ENCODE results near the gene LRP6. TPM values are rescaled to one million over a fixed set of nuclear protein-coding genes. Genes with fewer than 3 reads are reported as not detected.
A peak's percentile ranks its signal among the peaks of the same experiment; 100 is the strongest.
"Not testable (repeated sequence)": the region's sequence is repeated elsewhere in the genome, so short reads cannot be mapped to it uniquely, and the experiment has no call there.

The LRP6 gene
- total RNA-seq, 2 donors from 2014 or later = 1.8 to 2.0 TPM

- Mint-ChIP-seq H3K27ac (no peak overlapping the region), H3K4me3 (no peak overlapping the region), H3K36me3 (ENCODE audit: low read depth) (peaks cover 2% of the 10 kb centered on the region), H3K27me3 (peaks cover 12% of the 10 kb centered on the region), H3K4me1 (peaks cover 2% of the 10 kb centered on the region)
- no peak for DNase-seq
- H3K9me3 ChIP-seq (ENCODE audit: control insufficient read depth, low read length, poor library complexity, severe bottlenecking) = no peaks in the 10 kb centered on the region
- ATAC-seq = no peak
Observed at GRCh38 chr12:12180136-12180535, 86.7 kb downstream of the LRP6 start.

- Mint-ChIP-seq H3K27ac (no peak overlapping the region), H3K4me1 (peaks cover 2% of the 10 kb centered on the region), H3K27me3 (peaks cover 12% of the 10 kb centered on the region), H3K36me3 (ENCODE audit: low read depth) (peaks cover 2% of the 10 kb centered on the region), H3K4me3 (no peak overlapping the region)
- H3K9me3 ChIP-seq (ENCODE audit: control insufficient read depth, low read length, poor library complexity, severe bottlenecking) = no peaks in the 10 kb centered on the region
- ATAC-seq (no peak), DNase-seq (no peak)
Observed at GRCh38 chr12:12178559-12178958, 88.3 kb downstream of the LRP6 start.

GRCh38 chr12:12176402-12176801 is 90.4 kb downstream of the LRP6 start:
- H3K36me3 Mint-ChIP-seq (ENCODE audit: low read depth) = peaks cover 2% of the 10 kb centered on the region

GRCh38 chr12:12171991-12172511 is 94.8 kb downstream of the LRP6 start:
- peaks cover 6% of the 10 kb centered on the region for H3K27me3 Mint-ChIP-seq
- peaks cover 10% of the 10 kb centered on the region for H3K4me1 Mint-ChIP-seq
- ATAC-seq (peak; percentile 59), DNase-seq (no peak)
- H3K36me3 Mint-ChIP-seq (ENCODE audit: low read depth) = no peaks in the 10 kb centered on the region
- no peak overlapping the region for H3K27ac Mint-ChIP-seq
- no peak overlapping the region for H3K4me3 Mint-ChIP-seq
- H3K9me3 ChIP-seq (ENCODE audit: control insufficient read depth, low read length, poor library complexity, severe bottlenecking) = no peaks in the 10 kb centered on the region

More at GRCh38 chr12:12176402-12176801, 90.4 kb downstream of the LRP6 start:
- ATAC-seq = no peak
- Mint-ChIP-seq H3K27me3 (peaks cover 12% of the 10 kb centered on the region), H3K4me3 (no peak overlapping the region), H3K4me1 (peaks cover 5% of the 10 kb centered on the region), H3K27ac (no peak overlapping the region)
- H3K9me3 ChIP-seq (ENCODE audit: control insufficient read depth, low read length, poor library complexity, severe bottlenecking) = no peaks in the 10 kb centered on the region
- DNase-seq = no peak

GRCh38 chr12:12167847-12168246 is 99.0 kb downstream of the LRP6 start:
- ATAC-seq = no peak
- H3K9me3 ChIP-seq (ENCODE audit: control insufficient read depth, low read length, poor library complexity, severe bottlenecking) = no peaks in the 10 kb centered on the region
- H3K27ac Mint-ChIP-seq = no peak overlapping the region
- H3K27me3 Mint-ChIP-seq = peaks cover 7% of the 10 kb centered on the region
- no peak for DNase-seq
- H3K4me1 Mint-ChIP-seq = peaks cover 16% of the 10 kb centered on the region
- no peak overlapping the region for H3K4me3 Mint-ChIP-seq
- H3K36me3 Mint-ChIP-seq (ENCODE audit: low read depth) = no peaks in the 10 kb centered on the region

- H3K9me3 ChIP-seq (ENCODE audit: control insufficient read depth, low read length, poor library complexity, severe bottlenecking) = no peaks in the 10 kb centered on the region
- Mint-ChIP-seq H3K4me1 (peaks cover 10% of the 10 kb centered on the region), H3K36me3 (ENCODE audit: low read depth) (no peaks in the 10 kb centered on the region), H3K4me3 (no peak overlapping the region), H3K27me3 (peaks cover 7% of the 10 kb centered on the region), H3K27ac (no peak overlapping the region)
- DNase-seq (no peak), ATAC-seq (no peak)
Observed at GRCh38 chr12:12166751-12167150, 100.1 kb downstream of the LRP6 start.

GRCh38 chr12:12159988-12160387 is 106.9 kb downstream of the LRP6 start:
- no peak for ATAC-seq
- Mint-ChIP-seq H3K4me3 (no peak overlapping the region), H3K36me3 (ENCODE audit: low read depth) (peaks cover 7% of the 10 kb centered on the region), H3K4me1 (peaks cover 1% of the 10 kb centered on the region), H3K27ac (no peak overlapping the region), H3K27me3 (peaks cover 1% of the 10 kb centered on the region)
- no peaks in the 10 kb centered on the region for H3K9me3 ChIP-seq (ENCODE audit: control insufficient read depth, low read length, poor library complexity, severe bottlenecking)
- DNase-seq = no peak

- peaks cover 10% of the 10 kb centered on the region for H3K36me3 Mint-ChIP-seq (ENCODE audit: low read depth)
- no peak overlapping the region for H3K4me3 Mint-ChIP-seq
- H3K4me1 Mint-ChIP-seq = no peaks in the 10 kb centered on the region
- no peak overlapping the region for H3K27ac Mint-ChIP-seq
- no peak for ATAC-seq
- no peaks in the 10 kb centered on the region for H3K9me3 ChIP-seq (ENCODE audit: control insufficient read depth, low read length, poor library complexity, severe bottlenecking)
- no peaks in the 10 kb centered on the region for H3K27me3 Mint-ChIP-seq
- no peak for DNase-seq
Observed at GRCh38 chr12:12158858-12159257, 108.0 kb downstream of the LRP6 start.

- H3K27ac Mint-ChIP-seq = no peak overlapping the region
- no peak for DNase-seq
- H3K36me3 Mint-ChIP-seq (ENCODE audit: low read depth) = peaks cover 10% of the 10 kb centered on the region
- no peak overlapping the region for H3K4me3 Mint-ChIP-seq
- H3K4me1 Mint-ChIP-seq = no peaks in the 10 kb centered on the region
- H3K9me3 ChIP-seq (ENCODE audit: control insufficient read depth, low read length, poor library complexity, severe bottlenecking) = no peaks in the 10 kb centered on the region
- ATAC-seq = no peak
- no peaks in the 10 kb centered on the region for H3K27me3 Mint-ChIP-seq
Observed at GRCh38 chr12:12157424-12157823, 109.4 kb downstream of the LRP6 start.

GRCh38 chr12:12156828-12157227 is 110.0 kb downstream of the LRP6 start:
- peaks cover 10% of the 10 kb centered on the region for H3K36me3 Mint-ChIP-seq (ENCODE audit: low read depth)
- no peaks in the 10 kb centered on the region for H3K9me3 ChIP-seq (ENCODE audit: control insufficient read depth, low read length, poor library complexity, severe bottlenecking)
- no peak for DNase-seq
- H3K27ac Mint-ChIP-seq = no peak overlapping the region
- H3K4me3 Mint-ChIP-seq = no peak overlapping the region
- no peak for ATAC-seq
- H3K4me1 Mint-ChIP-seq = no peaks in the 10 kb centered on the region
- H3K27me3 Mint-ChIP-seq = no peaks in the 10 kb centered on the region

- H3K9me3 ChIP-seq (ENCODE audit: control insufficient read depth, low read length, poor library complexity, severe bottlenecking) = no peaks in the 10 kb centered on the region
- DNase-seq = no peak
- Mint-ChIP-seq H3K27ac (no peak overlapping the region), H3K4me1 (no peaks in the 10 kb centered on the region), H3K4me3 (no peak overlapping the region), H3K27me3 (no peaks in the 10 kb centered on the region), H3K36me3 (ENCODE audit: low read depth) (peaks cover 10% of the 10 kb centered on the region)
- ATAC-seq = no peak
Observed at GRCh38 chr12:12156116-12156515, 110.7 kb downstream of the LRP6 start.

GRCh38 chr12:12153596-12153995 is 113.2 kb downstream of the LRP6 start:
- H3K9me3 ChIP-seq (ENCODE audit: control insufficient read depth, low read length, poor library complexity, severe bottlenecking) = no peaks in the 10 kb centered on the region
- H3K36me3 Mint-ChIP-seq (ENCODE audit: low read depth) = peaks cover 10% of the 10 kb centered on the region
- no peak overlapping the region for H3K4me3 Mint-ChIP-seq
- DNase-seq (no peak), ATAC-seq (no peak)
- no peak overlapping the region for H3K27ac Mint-ChIP-seq
- H3K27me3 Mint-ChIP-seq = no peaks in the 10 kb centered on the region
- no peaks in the 10 kb centered on the region for H3K4me1 Mint-ChIP-seq

GRCh38 chr12:12147111-12147510 is 119.7 kb downstream of the LRP6 start:
- Mint-ChIP-seq H3K27ac (no peak overlapping the region), H3K36me3 (ENCODE audit: low read depth) (peaks cover 2% of the 10 kb centered on the region), H3K4me3 (no peak overlapping the region), H3K4me1 (peaks cover 4% of the 10 kb centered on the region), H3K27me3 (no peaks in the 10 kb centered on the region)
- ATAC-seq (no peak), DNase-seq (no peak)
- no peaks in the 10 kb centered on the region for H3K9me3 ChIP-seq (ENCODE audit: control insufficient read depth, low read length, poor library complexity, severe bottlenecking)

- not testable (repeated sequence) for H3K36me3 Mint-ChIP-seq (ENCODE audit: low read depth); H3K27me3 Mint-ChIP-seq; H3K4me1 Mint-ChIP-seq; H3K27ac Mint-ChIP-seq; DNase-seq; ATAC-seq; H3K9me3 ChIP-seq (ENCODE audit: control insufficient read depth, low read length, poor library complexity, severe bottlenecking); H3K4me3 Mint-ChIP-seq
Observed at GRCh38 chr12:12144531-12144930, 122.3 kb downstream of the LRP6 start.

All from T-helper 17 cell (primary cell).